GM19468 (cell line): ENCODE results near the gene CCDC192.

ENCODE experiments used
- ATAC-seq: cut with Tn5 transposase; IDR thresholded peaks from one replicate; pipeline ENCODE4 v1.9.1; 2021; ENCODE audit warnings: mild to moderate bottlenecking, moderate library complexity, moderate number of reproducible peaks; ENCODE audit not compliant: unreplicated experiment; ENCODE audit errors: extremely low read depth

The CCDC192 gene

GRCh38 chr5:127802477-127802865 lies 99.3 kb downstream of the CCDC192 start:
- ATAC-seq = no peak

DNA sequence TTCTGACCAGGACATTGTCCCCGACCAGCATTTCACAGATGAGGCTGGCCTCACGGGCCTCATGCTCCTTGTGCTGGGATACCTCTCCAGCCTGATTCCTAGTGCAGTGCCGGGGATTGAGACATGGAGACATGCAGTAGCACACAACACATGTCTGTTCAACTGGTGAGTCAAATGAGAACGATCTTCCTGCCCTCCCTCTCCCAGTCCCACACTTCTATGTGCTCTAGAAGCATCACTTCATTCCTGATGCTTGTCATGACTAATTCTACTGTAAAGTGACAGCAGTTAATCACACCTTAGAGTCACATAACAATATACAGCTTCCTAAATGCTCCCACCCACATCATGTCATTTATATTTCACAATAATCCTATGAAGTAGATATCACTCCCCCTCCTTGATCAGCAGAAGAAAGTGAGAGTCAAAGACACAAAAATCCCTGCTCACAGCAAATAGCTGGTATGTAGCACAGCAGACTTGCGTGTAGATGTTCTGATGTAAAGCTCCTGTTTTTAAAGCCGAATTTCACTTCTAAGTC lies 101.8 kb downstream of the CCDC192 start:
- ATAC-seq = no peak

- ATAC-seq = no peak
Measured at GRCh38 chr5:127805448-127805847, 102.3 kb downstream of the CCDC192 start.

DNA sequence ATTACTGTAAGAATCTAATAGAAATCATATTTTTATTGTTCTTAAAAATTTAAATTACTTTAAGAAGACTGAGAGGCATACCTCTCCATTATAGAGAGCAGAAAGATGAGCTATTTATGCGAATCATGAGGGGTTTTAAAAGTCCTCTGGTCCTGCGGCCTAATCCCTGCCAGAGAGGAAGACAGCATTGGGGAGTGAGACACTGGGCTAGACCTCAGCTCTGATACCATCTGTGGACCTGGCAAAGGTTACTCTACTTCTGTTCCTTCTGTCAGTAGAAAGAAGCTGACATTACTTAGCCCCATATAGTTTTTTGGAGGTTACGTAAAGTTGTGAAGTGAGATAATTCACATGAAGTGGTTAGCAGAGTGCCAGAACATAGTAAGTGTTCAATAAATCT lies 103.6 kb downstream of the CCDC192 start:
- ATAC-seq = no peak

- no peak for ATAC-seq
Measured at GRCh38 chr5:127809533-127809932, 106.3 kb downstream of the CCDC192 start.

DNA sequence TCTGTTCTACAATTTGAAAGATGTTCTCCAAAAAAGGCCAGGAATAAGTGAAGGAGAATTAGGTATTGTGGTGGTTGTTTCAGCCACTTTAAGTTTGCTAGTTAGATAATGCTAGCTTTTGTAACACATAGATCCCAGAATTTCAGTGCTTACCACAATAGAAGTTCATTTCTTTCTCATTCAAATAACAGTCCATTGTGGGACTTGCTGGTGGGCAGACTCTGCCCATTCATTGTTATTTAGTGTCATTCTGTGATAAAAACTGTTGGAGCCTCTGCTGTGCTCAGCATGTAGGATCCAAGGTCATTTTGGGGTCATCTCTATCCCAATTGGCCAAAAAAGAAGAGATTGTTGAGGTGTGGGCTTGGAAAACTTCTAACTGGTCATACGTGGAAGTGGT lies 106.8 kb downstream of the CCDC192 start:
- no peak for ATAC-seq

- ATAC-seq = no peak
Measured at GRCh38 chr5:127810707-127811490, 107.7 kb downstream of the CCDC192 start.

- no peak for ATAC-seq
Measured at GRCh38 chr5:127812570-127812969, 109.4 kb downstream of the CCDC192 start.

DNA sequence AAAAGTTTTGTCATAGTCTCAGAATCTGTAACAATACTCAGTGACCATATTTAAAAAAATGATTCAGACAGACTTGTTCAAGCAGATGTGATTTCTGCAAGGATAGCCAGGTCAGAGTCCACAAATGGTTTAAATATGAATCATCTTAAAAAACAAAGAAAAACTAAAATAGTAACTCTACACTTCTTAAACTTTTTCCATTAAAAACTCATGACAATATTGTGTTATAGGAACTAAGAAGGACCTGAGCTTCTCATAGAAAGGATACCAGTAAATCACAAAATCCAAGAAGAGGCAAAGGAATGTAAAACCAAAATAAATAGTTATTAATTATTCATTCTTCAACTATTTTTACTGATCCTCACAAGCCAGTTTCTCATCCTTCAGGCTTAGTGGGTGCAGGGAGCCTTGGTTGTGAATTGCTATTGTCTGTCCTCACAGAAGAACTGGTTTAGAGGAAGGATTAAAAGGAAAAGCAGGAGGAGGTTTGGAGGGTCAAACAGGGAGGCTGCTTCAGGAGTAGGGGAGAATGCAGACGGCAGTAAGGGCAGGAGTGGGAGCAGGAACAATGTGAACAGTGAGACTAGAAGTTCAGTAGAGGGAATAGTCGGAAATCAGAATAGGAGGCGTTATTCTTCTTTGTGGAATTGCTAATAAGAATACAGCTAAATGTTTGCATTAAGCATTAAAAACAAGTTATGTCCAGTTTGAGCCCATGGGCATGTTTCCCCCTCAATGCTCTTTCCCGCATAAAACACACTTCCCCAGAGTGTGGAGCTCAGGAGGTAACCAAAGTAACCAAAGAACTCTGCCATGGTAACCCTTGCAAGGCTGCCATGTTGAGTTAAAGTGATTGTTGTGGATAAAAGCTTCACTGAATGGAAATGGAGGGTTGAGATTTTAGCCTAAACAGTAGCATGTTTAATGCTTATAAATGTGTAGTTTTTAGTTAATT lies 110.7 kb downstream of the CCDC192 start:
- no peak for ATAC-seq

- ATAC-seq = no peak
Measured at GRCh38 chr5:127814588-127814973, 111.4 kb downstream of the CCDC192 start.

GRCh38 chr5:127820910-127821553 lies 117.8 kb downstream of the CCDC192 start:
- ATAC-seq = no peak

- ATAC-seq = no peak
Measured at GRCh38 chr5:127821896-127822295, 118.7 kb downstream of the CCDC192 start.

DNA sequence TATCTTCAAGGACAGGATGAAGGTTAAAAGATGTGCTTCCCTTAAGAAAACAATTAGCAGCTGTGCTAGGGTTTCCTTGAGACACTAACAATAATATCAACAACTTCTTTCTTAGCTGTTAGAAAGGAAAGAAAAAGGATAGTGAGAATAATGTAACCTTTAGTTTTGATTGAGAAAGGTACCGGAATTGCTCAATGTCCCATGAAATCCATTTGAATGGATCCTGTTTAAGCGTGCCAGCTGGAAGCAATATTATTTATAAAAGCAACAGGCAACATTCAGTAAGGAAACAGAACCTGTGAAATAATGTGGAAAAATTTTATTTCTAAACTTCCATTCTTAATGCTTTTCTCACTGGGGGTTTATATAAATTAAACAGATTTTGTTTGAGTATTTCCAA lies 120.9 kb downstream of the CCDC192 start:
- no peak for ATAC-seq

DNA sequence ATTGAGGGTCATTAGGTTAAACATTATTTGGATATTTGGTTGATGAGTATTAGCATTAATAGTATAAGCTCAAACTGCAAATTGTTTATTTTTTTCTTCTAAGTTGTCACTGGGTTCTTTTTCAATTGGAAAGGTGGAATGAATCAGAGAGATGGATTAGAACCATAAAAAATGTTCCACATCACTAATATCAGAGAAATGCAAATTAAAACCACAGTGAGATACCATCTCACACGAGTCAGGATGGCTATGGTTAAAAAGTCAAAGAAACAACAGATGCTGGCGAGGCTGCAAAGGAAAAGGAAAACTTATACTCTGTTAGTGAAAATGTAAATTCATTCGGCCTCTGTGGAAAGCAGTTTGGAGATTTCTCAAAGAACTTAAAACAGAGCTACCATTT lies 122.8 kb downstream of the CCDC192 start:
- ATAC-seq = no peak

GRCh38 chr5:127827451-127827850 lies 124.3 kb downstream of the CCDC192 start:
- no peak for ATAC-seq

DNA sequence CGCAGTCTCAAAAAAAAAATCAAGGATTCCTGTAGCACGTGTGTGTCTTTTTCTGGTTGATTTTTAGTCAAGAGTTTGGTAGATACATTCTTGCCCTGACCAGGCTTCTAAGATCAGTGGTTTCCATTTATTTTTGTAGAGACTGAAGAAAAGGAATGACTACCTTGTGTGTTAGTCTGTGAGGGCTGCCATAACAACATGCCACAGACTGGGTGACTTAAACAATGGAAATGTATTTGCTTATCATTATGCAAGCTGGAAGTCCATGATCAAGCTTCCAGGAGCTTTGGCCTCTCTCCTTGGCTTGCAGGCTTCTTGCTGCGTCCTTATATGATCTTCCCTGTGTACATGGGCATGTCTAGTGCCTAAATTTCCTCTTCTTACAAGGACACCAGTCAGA lies 127.0 kb downstream of the CCDC192 start:
- no peak for ATAC-seq

DNA sequence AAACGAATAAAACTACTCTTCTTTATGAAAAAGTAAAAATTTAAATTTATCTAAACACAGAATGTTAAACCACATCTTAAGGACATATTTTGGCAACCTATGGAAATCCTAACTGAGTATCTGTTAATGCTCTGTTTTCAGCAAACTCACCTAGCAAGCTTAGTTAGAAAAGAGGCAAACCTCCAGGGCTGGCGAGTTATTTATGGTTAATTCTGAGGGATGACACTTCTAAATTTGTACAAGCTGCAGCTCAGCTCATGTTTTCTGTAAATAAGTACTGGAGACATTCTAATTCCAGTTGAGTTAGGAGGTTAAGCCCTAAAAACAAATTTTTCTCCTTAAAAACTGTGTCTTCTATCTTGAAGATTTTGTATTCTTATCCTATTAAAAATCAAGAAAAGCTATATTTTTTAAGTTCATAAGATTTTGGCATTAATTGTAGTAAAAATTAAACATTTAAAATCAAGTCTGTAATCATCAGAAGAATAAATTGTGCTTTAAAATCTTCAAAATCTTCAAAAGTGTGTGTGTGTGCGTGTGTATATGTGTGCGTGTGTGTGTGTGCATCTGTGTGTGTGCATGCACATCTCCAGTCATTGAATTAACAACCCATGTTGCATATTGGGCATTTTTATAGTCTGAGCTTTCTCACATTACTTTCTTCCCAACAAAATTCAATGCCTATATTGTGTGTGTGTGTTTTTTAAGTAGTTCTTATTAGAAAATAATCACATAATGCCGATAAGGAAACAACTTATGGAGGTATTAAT lies 127.8 kb downstream of the CCDC192 start:
- no peak for ATAC-seq

- ATAC-seq = no peak
Measured at GRCh38 chr5:127832067-127832466, 128.9 kb downstream of the CCDC192 start.

- ATAC-seq = no peak
Measured at GRCh38 chr5:127834094-127834531, 130.9 kb downstream of the CCDC192 start.

DNA sequence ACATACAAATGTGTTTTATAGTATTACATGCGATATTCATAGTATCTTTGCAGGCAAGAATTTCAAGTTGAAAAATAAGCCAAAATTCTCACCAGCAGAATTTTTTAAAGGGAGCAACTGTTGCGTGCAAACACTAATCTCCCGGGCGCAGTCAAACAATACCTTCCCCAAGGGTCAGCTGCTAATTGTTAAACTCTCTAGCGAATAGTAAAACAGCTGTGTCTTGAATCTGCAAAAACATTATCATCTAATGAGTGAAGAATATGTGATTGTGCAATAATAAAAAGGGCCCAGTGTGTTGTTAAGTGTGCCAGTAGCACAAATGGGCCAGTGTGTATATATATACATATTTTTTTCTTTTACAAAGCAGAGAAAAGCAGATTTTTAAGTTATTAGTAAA lies 131.4 kb downstream of the CCDC192 start:
- ATAC-seq = no peak
